T1000 (cell line): ENCODE data around the gene BCAS3.

Experiments used
- DNase-seq: peaks from one replicate; lab custom pipeline; 2025; ENCODE audit warnings: mixed read lengths; lab: John Stamatoyannopoulos, UW

Gene BCAS3

DNA sequence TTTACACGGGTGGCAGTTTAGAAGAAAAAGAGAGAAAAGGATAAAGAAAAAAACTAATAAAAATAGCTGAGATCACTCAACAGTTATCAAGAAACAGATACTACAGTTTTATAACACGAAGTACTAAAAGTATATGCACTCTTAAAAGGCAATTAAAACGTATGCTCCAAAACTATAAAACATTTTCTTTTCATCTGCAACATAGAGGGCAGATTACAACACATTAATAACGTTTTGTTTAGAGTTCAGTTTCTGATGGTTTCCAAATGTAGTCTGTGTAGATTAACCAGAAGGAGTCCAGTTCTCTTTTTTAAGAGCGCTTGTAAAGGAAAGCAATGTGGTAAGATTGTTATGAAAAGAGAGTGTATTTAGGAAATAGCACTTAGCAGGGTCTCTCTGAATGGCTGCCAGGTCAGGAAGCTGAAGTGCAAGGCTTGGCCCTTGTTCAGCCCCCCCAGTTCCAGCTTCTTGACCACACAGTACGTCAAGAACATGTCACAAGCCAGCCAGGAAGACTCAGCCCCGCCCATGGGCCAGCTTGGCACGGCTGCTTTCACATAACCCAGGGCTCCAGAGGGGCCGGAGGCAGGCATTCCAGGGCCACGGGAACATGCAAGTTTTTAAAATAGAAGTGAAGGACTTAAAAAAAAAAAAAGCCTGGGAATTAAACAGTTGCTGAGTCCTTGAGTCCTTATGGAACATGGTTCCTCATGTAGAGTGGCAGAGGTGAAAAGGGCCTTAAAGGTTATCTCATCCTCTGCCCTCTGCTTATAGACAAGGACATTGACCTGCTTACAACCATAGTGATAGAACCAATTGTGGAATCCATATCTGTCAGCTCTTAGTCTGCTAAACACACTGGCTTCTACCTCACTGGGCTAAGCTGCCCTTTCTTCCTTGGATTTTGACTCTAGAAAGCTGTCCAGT, 574.6 kb downstream of the BCAS3 start:
- peak; percentile 81 for DNase-seq

DNA sequence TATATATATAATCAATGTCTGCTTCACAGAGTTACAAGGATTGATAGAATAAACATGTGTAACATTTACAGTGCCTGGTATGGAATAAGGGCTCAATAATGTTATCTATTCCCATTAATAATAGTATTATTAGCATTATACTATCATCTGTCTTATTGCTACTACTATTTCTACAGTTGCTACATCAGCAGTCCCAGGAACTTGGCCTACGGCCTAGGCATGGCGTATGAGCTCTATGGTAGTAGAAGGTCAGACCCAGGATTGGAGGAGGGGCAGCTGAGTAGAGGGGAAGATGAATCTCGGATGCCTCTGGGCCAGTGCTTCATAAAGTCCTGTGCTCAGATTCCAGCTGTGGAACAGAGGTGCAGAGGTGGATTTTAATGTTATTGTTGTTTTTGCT, 575.7 kb downstream of the BCAS3 start:
- DNase-seq, result no peak

DNA sequence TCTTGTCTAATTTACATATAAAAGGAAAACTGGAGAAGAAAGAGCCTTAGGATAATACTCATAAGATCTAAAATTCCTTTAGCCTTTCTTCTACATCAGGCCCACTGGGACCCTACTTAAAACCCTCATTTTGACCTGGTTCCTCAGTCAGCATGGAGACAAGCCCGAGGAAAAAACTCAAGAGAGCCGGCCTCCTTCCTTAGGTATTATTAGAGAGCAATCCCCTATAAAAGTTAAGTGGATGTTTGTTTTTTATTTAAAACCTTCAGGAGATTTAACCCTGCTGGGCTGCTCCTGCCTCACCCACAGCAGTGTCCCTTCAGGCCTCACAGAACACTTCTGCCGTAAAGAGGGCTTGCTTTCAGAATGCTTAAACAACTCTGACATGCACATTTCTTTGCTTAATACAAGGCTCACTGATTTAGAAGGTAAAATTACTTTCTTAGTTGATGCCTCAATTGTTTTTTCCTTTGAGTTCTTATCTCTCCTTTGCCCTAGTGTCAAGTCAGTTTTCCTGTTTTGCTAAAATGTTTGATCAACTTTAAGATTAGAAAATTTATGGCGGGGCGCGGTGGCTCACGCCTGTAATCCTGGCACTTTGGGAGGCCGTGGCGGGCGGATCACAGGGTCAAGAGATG, 576.4 kb downstream of the BCAS3 start:
- no peak for DNase-seq

DNA sequence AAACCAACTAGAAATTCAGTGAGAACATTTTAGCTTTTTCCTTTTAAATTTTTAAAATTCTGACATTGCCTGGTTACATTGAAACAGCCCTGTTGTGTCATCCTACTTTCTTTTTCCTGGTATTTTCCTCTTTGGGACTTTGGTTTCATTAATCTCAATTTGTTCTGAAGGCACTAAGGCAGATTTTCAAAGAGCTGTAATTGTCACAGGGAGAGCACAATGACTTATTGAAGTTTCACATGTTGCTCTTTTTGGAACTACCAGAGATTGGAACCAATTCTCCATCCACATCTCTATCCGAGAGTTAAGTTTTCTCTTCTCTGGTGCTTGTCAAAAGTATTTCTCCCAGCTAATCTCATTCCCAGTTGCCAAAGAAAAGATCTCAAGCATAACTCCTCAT, 577.3 kb downstream of the BCAS3 start:
- no peak for DNase-seq

GRCh38 chr17:61255647-61256046, 578.0 kb downstream of the BCAS3 start:
- no peak for DNase-seq

GRCh38 chr17:61259360-61259759, 581.7 kb downstream of the BCAS3 start:
- no peak for DNase-seq

DNA sequence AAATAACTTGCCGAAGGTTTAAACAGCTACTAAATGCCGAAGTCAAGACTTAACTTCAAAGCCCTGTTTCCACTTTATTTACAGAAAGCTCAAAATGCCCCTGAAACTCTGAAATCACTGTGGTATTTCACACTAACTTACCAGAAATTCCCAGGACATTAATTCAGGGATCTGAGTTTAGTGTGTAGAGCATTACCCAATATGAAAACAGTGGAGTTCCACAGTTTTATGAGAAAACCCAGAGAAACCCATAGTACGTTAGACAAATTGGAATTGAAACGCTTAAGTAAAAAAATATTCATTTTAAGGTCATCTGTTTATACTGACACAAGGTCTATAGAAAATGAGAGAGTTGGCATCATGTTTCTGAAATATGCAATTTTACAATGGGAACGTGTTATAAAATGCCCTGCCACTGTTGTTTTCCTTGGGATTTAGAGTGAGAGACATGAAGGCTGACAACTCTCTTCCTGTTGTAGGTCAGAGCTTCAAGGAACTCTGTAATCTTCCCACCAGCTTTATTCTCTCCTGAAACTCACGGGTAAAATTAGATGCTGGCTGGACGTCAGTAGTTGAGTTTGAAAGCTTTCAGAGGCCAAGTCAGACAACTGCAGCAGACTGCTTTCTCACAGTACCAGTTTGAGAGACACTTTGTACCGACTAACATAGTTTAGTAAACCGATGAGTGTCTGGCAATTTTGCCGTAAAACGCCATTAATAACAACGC, 582.6 kb downstream of the BCAS3 start:
- no peak for DNase-seq

DNA sequence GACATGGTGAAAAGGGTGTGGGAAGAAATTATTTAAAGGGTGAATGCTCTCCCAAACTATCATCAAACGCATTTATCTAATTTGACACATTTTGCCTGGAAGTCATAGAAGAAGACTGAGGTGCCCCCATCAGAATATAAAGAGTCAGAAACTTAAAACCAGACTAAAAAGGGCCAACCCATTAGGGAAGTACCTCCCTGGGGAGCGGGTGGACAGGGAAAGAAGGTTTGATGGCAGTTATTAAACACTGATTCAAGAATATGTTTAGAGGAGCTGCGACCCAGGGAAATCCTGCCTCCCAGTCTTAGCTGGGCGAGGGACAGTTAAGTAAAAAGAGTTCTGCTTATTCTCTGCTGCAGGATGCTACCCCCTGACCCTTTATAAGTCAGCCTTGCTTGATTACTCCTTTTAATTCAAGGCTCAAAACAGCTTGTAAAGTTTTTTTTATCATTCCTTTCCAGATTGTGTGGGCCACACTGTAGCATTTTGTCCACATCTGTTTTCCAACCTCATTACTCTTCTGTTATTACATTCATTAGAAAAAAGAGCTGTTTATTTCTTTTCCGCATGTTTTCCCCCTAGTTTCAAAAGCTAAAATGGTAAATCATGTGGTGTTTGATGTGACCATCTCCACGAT, 583.5 kb downstream of the BCAS3 start:
- no peak for DNase-seq

DNA sequence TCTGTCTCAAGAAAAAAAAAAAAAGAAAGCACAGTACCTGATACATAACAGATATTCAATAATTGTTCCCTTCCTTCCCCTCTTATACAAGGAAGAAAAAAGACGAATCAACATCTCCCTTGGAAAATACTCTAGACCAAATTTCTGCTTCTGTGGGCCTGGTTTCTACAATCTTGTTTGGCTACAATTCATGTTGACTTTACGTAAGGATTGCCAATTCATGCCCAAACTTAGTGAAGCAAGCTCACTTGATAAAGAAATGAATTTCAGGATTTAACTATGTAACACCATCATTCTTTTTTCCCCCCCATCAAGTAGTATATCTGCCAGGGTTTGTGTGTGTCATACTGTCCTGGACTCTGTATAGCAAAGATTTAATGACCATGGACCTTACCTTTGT, 587.7 kb downstream of the BCAS3 start:
- DNase-seq, result no peak

DNA sequence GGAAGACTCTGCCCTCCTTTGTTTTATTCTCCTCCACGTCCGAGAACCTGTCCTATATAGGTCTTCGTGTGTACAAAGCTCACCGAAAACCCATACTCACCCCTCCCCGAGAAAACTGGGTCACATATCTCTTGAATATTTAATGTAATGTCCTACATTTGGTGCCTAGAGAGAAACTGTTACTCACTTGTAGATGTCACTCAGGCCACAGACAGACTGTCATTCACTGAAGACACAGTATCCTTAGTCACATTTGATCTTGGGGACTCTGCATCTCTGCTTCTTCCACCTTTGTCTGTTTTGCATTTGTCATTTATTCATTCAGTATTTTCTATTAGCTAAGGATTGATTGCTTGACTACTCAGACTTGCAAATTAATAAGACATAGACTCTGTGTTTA, 590.2 kb downstream of the BCAS3 start:
- DNase-seq, result no peak

- no peak for DNase-seq
These were observed 597.7 kb downstream of the BCAS3 start for GRCh38 chr17:61275395-61275794.

DNA sequence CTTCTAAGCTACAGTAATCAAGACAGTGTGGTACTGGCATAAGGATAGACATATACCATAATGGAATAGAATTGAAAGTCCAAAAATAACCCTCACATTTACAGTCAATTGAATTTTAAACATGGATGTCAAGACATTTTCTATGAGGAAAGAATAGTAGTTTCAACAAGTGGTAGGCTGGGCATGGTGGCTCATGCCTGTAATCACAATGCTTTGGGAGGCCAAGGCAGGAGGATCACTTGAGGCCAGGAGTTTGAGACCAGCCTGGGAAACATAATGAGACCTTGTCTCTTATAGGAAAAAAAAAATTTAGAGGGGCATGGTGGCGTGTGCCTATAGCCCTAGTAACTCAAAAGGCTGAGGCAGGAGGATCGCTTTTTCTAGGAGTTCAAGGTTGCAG, 599.2 kb downstream of the BCAS3 start:
- no peak for DNase-seq

DNA sequence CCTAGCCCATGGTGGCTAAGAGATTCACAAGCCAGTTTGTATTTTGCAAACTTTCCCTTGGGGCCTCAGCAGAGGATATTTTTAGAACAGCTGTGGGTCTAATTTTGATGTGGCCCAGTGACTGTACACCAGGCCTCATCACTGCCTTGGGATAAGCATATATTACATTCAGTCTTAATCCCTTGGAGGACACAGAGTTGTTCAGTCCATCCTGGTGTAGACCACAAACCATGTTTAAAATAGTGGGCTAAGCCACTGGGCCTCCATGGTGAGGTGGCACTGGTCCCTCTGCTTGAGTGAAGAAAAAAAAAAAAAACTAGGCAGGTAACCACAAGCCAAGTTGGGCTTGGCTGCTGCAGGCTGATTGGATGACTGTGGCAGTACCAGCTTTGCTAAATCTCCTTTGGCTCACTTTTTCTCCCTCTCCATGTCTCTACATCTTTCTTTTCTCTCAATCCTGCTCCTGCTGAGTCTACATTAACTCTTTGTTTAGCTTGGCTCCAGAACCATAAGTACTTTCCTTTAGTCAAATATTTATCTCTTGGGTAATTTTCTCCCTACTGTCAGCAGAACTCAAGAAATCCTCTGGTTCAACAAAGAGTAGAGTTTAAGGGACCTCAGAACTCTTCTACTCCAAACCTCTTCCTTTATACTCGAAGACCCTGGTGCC, 602.0 kb downstream of the BCAS3 start:
- no peak for DNase-seq

DNA sequence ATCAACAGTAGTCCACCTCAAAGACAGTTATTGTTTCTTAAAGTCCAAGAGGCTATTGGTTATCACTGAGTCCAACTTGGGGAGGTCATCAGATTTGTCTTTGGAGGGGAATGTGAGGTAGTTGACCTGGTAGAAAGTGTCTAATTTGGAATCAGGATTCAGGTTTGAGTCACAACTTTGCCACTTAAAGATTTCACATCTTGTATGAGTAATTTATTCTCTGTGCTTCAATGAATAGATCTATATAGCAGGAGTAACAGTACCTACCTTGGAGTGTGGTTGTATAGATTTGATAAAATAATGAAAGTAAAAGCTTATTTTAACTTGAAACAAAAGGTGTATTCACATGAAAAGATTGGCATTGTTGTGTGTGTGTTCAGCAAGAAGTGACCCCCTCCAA, 602.7 kb downstream of the BCAS3 start:
- DNase-seq, result no peak

GRCh38 chr17:61280851-61281250, 603.2 kb downstream of the BCAS3 start:
- DNase-seq, result no peak

GRCh38 chr17:61282377-61282776, 604.7 kb downstream of the BCAS3 start:
- DNase-seq, result no peak

DNA sequence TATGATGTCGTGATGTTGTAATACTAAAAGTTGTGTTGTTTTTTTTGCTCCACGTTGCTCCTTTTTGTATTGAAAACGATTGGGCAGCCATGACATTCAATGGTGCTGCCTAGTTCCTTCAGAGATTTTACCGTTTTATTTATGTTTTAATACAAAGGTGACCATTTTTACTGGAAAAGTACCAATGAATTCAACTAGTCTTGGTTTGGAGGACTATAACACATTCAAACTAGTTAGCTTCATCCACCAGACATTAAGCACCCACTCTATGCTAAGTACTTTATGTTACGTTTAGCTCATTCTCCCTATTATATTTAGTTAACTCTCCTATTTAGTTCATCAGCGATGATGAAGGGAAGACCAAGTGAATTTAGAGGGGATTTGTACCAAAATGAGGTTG, 605.4 kb downstream of the BCAS3 start:
- no peak for DNase-seq

GRCh38 chr17:61284174-61284573, 606.5 kb downstream of the BCAS3 start:
- DNase-seq, result peak; percentile 76

- DNase-seq, result no peak
These were observed 607.1 kb downstream of the BCAS3 start for GRCh38 chr17:61284746-61285145.

DNA sequence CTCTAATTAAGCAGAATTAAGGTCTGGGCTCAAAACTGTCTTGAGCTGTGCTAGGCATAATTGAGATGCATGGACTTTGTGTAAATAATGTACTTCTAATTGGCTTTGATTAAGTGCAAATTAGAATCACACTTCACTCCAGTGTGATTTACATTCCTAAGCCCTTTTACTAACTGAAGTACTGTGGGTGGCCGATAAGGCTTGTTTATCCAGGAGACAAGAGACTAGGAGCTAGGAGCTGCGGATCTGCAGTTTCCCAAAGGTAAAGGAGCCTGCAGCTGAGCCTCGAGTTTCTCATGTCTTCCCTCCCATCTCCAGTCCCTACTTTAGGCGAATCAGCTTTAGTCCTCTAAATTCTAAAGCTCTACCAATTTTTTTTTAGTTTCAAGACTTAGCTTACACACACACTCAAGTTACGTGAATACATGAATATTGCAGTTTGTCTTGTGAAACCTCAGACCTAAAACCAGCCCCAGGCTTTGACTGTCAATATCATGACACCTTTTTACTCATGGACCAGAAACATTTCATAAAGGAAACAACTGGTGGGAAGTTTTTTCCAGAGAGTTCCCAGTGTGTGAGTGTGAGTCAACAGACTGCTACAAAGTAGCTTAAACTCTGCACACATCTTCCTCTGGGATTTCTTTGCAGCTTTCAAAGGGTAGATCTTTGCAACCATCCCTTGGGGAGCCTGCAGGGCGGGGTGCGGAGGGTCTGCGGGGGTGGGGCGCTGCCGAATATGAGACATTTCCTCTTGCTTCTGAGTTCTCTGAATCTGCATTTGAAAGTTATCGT, 608.1 kb downstream of the BCAS3 start:
- peak; percentile 30 for DNase-seq

- DNase-seq, result no peak
These were observed 608.8 kb downstream of the BCAS3 start for GRCh38 chr17:61286449-61286848.
